HepG2 (cell line): ENCODE measurements around the gene ZBED6. TPM values are rescaled to one million over a fixed set of nuclear protein-coding genes. Genes with fewer than 3 reads are reported as not detected.

Experiments used
- ATAC-seq: fragments of 200-7000 bp; cut with Tn5 transposase; 3 replicates; pipeline ENCODE4 v1.9.1; 2020; ENCODE audit warnings: mild to moderate bottlenecking, moderate library complexity
- BruUV-seq: library from RNA; stranded (reverse); fragments of 400-500 nt; replicated peaks from 2 replicates; lab custom pipeline; 2021; lab: Mats Ljungman, UMichigan
- CTCF ChIA-PET: fragments of 300-600 bp; formaldehyde crosslinking; extraction: SDS; loops from one replicate; lab custom pipeline; 2021; ENCODE audit warnings: low total read pairs, inconsistent platforms, low intra/inter-chr PET ratio; lab: Yijun Ruan, JAX
- POLR2A ChIA-PET: fragments of 350-600 bp; sonication (Branson Sonifier 250); formaldehyde crosslinking; loops from one replicate; lab custom pipeline; 2020; ENCODE audit warnings: antibody characterized with exemption, inconsistent platforms; lab: Yijun Ruan, JAX
- DNase-seq: peaks from one replicate; pipeline ENCODE4 v3.0.0-alpha.2; 2015; ENCODE audit warnings: low spot score
- FAIRE-seq: peaks from 3 replicates; lab custom pipeline; 2011; peaks lifted over from hg19 to GRCh38; lab: Jason Lieb, UNC
- H2AFZ ChIP-seq: one replicate; pipeline ENCODE4 v1.6.1; 2011; ENCODE audit warnings: low read length, inconsistent platforms
- H3K27ac ChIP-seq: fragments of 300-600 bp; 3 replicates; pipeline ENCODE4 v1.8.0; 2011; ENCODE audit warnings: mixed run types, mild to moderate bottlenecking, mixed read lengths, low read length, inconsistent platforms; ENCODE audit not compliant: insufficient read depth; ENCODE audit errors: extremely low read length
- H3K27me3 ChIP-seq, 2 experiments: fragments of 200-600 bp in 1 of 2; 2 replicates in 1 of 2; 3 replicates in 1 of 2; pipeline versions ENCODE4 v1.6.0 to v1.8.0; 2011; ENCODE audit warnings: low read length in 2 of 2, mild to moderate bottlenecking in 2 of 2, moderate library complexity in 2 of 2, inconsistent platforms in 1 of 2; ENCODE audit not compliant: insufficient read depth in 2 of 2, control insufficient read depth in 1 of 2
- H3K36me3 ChIP-seq, 2 experiments: fragments of 200-600 bp in 1 of 2; replicated peaks in 1 of 2; 2 replicates in 1 of 2; 3 replicates in 1 of 2; pipeline versions ENCODE4 v1.5.1 to v1.8.0; 2011; ENCODE audit warnings: low read length in 2 of 2, inconsistent platforms in 1 of 2; ENCODE audit not compliant: insufficient read depth in 2 of 2, control insufficient read depth in 1 of 2
- H3K4me1 ChIP-seq: 2 replicates; pipeline ENCODE4 v1.5.1; 2012; ENCODE audit warnings: low read length, inconsistent platforms; ENCODE audit not compliant: insufficient read depth
- H3K4me2 ChIP-seq: 2 replicates; pipeline ENCODE4 v1.6.0; 2011; ENCODE audit warnings: low read depth, low read length, inconsistent platforms
- H3K4me3 ChIP-seq, 3 experiments: fragments of 200-600 bp in 1 of 3; sonication (generic), shearing (Covaris generic) in 1 of 3; replicated peaks in 1 of 3; 2 replicates each; pipeline ENCODE4 v1.5.1; 2011 to 2016; ENCODE audit warnings: low read length in 3 of 3, inconsistent platforms in 2 of 3, low read depth in 2 of 3, mild to moderate bottlenecking in 2 of 3, control low read depth in 1 of 3, mixed read lengths in 1 of 3; ENCODE audit not compliant: insufficient read depth in 1 of 3
- H3K79me2 ChIP-seq: one replicate; pipeline ENCODE4 v1.6.1; 2011; ENCODE audit warnings: low read length, inconsistent platforms; ENCODE audit not compliant: insufficient read depth
- H3K9ac ChIP-seq: 2 replicates; pipeline ENCODE4 v1.6.0; 2011; ENCODE audit warnings: mild to moderate bottlenecking, low read depth, low read length, inconsistent platforms; ENCODE audit not compliant: insufficient read depth
- H3K9me3 ChIP-seq: 2 replicates; pipeline ENCODE4 v1.5.1; 2012; ENCODE audit warnings: mild to moderate bottlenecking, low read length
- H4K20me1 ChIP-seq: 2 replicates; pipeline ENCODE4 v1.6.0; 2011; ENCODE audit warnings: inconsistent platforms, mild to moderate bottlenecking, low read length, moderate library complexity; ENCODE audit not compliant: insufficient read depth
- FLYWCH1 ChIP-seq: sonication (generic); formaldehyde crosslinking; IDR thresholded peaks from 2 replicates; pipeline ENCODE4 v1.8.1; 2023; ENCODE audit warnings: mild to moderate bottlenecking, missing genetic modification reagents
- IRX3 ChIP-seq: sonication (generic); formaldehyde crosslinking; IDR thresholded peaks from 2 replicates; pipeline ENCODE4 v1.8.1; 2023; ENCODE audit warnings: mild to moderate bottlenecking, low read depth, missing genetic modification reagents, borderline replicate concordance
- MBNL3 ChIP-seq: fragments of 250-450 bp; sonication (Bioruptor Pico); conservative IDR thresholded peaks from 2 replicates; pipeline ENCODE4 v1.8.0; 2022; ENCODE audit warnings: mild to moderate bottlenecking, inconsistent platforms
- NBN ChIP-seq: fragments of 450-650 bp; conservative IDR thresholded peaks from 2 replicates; pipeline ENCODE4 v1.6.1; 2017
- PRMT3 ChIP-seq: sonication (generic); formaldehyde crosslinking; IDR thresholded peaks from 2 replicates; pipeline ENCODE4 v1.8.1; 2022; ENCODE audit warnings: low read depth, mild to moderate bottlenecking, moderate library complexity, missing genetic modification reagents, borderline replicate concordance
- RELA ChIP-seq: sonication (generic); formaldehyde crosslinking; IDR thresholded peaks from 2 replicates; pipeline ENCODE4 v1.4.0; 2020; ENCODE audit warnings: missing genetic modification reagents
- TBX2 ChIP-seq: sonication (generic); formaldehyde crosslinking; IDR thresholded peaks from 2 replicates; pipeline ENCODE4 v1.5.0; 2020; ENCODE audit warnings: missing genetic modification reagents, mild to moderate bottlenecking, borderline replicate concordance
- ZBTB3 ChIP-seq: sonication (generic); formaldehyde crosslinking; IDR thresholded peaks from 2 replicates; pipeline ENCODE4 v1.4.0; 2020; ENCODE audit warnings: low read depth, mild to moderate bottlenecking, moderate library complexity, missing genetic modification reagents, borderline replicate concordance
- ZNF225 ChIP-seq: sonication (generic); formaldehyde crosslinking; IDR thresholded peaks from 2 replicates; pipeline ENCODE4 v1.4.0; 2020; ENCODE audit warnings: mild to moderate bottlenecking, missing genetic modification reagents
- ZNF234 ChIP-seq: sonication (generic); formaldehyde crosslinking; conservative IDR thresholded peaks from 2 replicates; pipeline ENCODE4 v1.5.1; 2020; ENCODE audit warnings: mild to moderate bottlenecking, missing genetic modification reagents
- ZNF598 ChIP-seq: sonication (generic); formaldehyde crosslinking; IDR thresholded peaks from 2 replicates; pipeline ENCODE4 v1.5.1; 2020; ENCODE audit warnings: mild to moderate bottlenecking, missing genetic modification reagents, borderline replicate concordance
- ZNF674 ChIP-seq: sonication (generic); formaldehyde crosslinking; IDR thresholded peaks from 2 replicates; pipeline ENCODE4 v1.5.0; 2020; ENCODE audit warnings: low read depth, mild to moderate bottlenecking, missing genetic modification reagents
- ZNF687 ChIP-seq: sonication (generic); formaldehyde crosslinking; IDR thresholded peaks from 2 replicates; pipeline ENCODE4 v1.5.1; 2020; ENCODE audit warnings: mild to moderate bottlenecking, missing genetic modification reagents, moderate library complexity
- ZNF710 ChIP-seq: sonication (generic); formaldehyde crosslinking; IDR thresholded peaks from 2 replicates; pipeline ENCODE4 v1.5.0; 2020; ENCODE audit warnings: mild to moderate bottlenecking, missing genetic modification reagents, borderline replicate concordance
- ZNF746 ChIP-seq: sonication (generic); formaldehyde crosslinking; IDR thresholded peaks from 2 replicates; pipeline ENCODE4 v1.8.0; 2022; ENCODE audit warnings: mild to moderate bottlenecking, missing genetic modification reagents
- ZNF773 ChIP-seq: sonication (generic); formaldehyde crosslinking; IDR thresholded peaks from 2 replicates; pipeline ENCODE4 v1.4.0; 2020; ENCODE audit warnings: missing genetic modification reagents, borderline replicate concordance
- ZNF839 ChIP-seq: sonication (generic); formaldehyde crosslinking; IDR thresholded peaks from 2 replicates; pipeline ENCODE4 v1.4.0; 2020; ENCODE audit warnings: missing genetic modification reagents, mild to moderate bottlenecking, borderline replicate concordance
- WGBS: methylation state at CpG from one replicate; pipeline ENCODE4 v1.1.6; 2017; ENCODE audit warnings: low lambda C conversion rate; 5-methylcytosine and 5-hydroxymethylcytosine counted together
- in situ Hi-C: cut with HindIII; loops from 2 replicates; pipeline ENCODE4 v1.10.0; 2017; ENCODE audit warnings: low pct_unique_long_range_greater_than_20kb; ENCODE audit not compliant: extremely low pct_ligation_motif_present
- intact Hi-C: fragments of 100-400 bp; cut with micrococcal nuclease; formaldehyde crosslinking; loops from one replicate; pipeline ENCODE4 v1.10.0; 2022; ENCODE audit not compliant: unreplicated experiment
- polyA plus RNA-seq, 8 experiments: library from polyadenylated mRNA; depleted of rRNA in 3 of 8; stranded (reverse) in 7 of 8; unstranded in 1 of 8; fragments of >200 nt; fragmentation: Illumina TruSeq in 4 of 8; extraction: Trizol in 4 of 8; gene quantifications; 2 replicates each; pipeline versions ENCODE4 v1.2.1 to v1.2.3, GENCODE V29; 2011 to 2016; ENCODE audit warnings: low read depth in 4 of 8, missing spikeins in 1 of 8, mixed read lengths in 1 of 8; ENCODE audit not compliant: insufficient read depth in 1 of 8
- total RNA-seq, 5 experiments: library from RNA; depleted of rRNA; stranded (reverse); fragments of >200 nt; fragmentation: Illumina TruSeq; extraction: Trizol; gene quantifications; 2 replicates each; pipeline ENCODE4 v1.2.3, GENCODE V29; 2016; ENCODE audit warnings: low read depth in 1 of 5

Gene ZBED6
- total and polyA plus RNA-seq, 2 of the 13 experiments (the other 11 are each of a cell fraction or from before 2014, with no cell fraction given) = 9.3 to 12.5 TPM

GRCh38 chr1:203807196-203807595, 11.8 kb downstream of the ZBED6 start:
- Histone ChIP-seq H3K4me1 (no peaks in the 10 kb centered on the region), H3K36me3 (peaks cover 5 to 36% of the 10 kb centered on the region in 2 experiments), H3K9ac (no peak overlapping the region), H2AFZ (no peak overlapping the region), H3K4me2 (no peak overlapping the region), H4K20me1 (no peaks in the 10 kb centered on the region; the same call in 1 of the 2 replicates), H3K79me2 (peaks cover 22% of the 10 kb centered on the region), H3K9me3 (no peaks in the 10 kb centered on the region), H3K27me3 (no peaks in the 10 kb centered on the region), H3K27ac (no peak overlapping the region), H3K4me3 (no peak overlapping the region)
- ATAC-seq = no peak
- in situ Hi-C loops (no loop called here), intact Hi-C loops (no loop called here)
- TF ChIP-seq MBNL3 (CRISPR knock-in tag) = no peak
- no peak for TF ChIP-seq ZNF674 (CRISPR knock-in tag)
- no peak for TF ChIP-seq ZNF687 (CRISPR knock-in tag)
- TF ChIP-seq TBX2 (CRISPR knock-in tag) = no peak
- no peak for TF ChIP-seq ZNF773
- no peak for TF ChIP-seq ZNF234 (CRISPR knock-in tag)
- no peak for TF ChIP-seq ZNF710 (CRISPR knock-in tag)
- TF ChIP-seq ZNF225 (CRISPR knock-in tag) = no peak
- no peak for TF ChIP-seq IRX3 (CRISPR knock-in tag)
- TF ChIP-seq ZBTB3 (CRISPR knock-in tag) = no peak
- TF ChIP-seq NBN = no peak
- no peak for TF ChIP-seq FLYWCH1 (CRISPR knock-in tag)
- no peak for TF ChIP-seq ZNF598
- no peak for TF ChIP-seq ZNF746 (CRISPR knock-in tag)
- TF ChIP-seq PRMT3 = no peak
- TF ChIP-seq RELA (CRISPR knock-in tag) = no peak
- TF ChIP-seq ZNF839 = no peak
- POLR2A ChIA-PET = interaction anchor here (1.0 kb wide), 1 partner anchor 11 kb away, joined by 4 read pairs; the partner anchor contains the start of genes ZBED6 and ZC3H11A
- CTCF ChIA-PET = no interaction called here
- 98% methylated on average over 2 of the region's 2 CpGs for WGBS
- no peak for FAIRE-seq
- BruUV-seq = no TSS peak
- DNase-seq = no peak
